Stimulated activated CD4-positive, alpha-beta T cell treated with anti-CD3 and anti-CD28 coated beads, TNF-alpha, amount 100 ng/mL, for 48 hours (primary cell): ENCODE measurements around the gene DRAP1.

Experiments
- DNase-seq, 3 donors: peaks; one replicate each; pipeline ENCODE4 v3.0.0-alpha.2; 2020; ENCODE audit warnings: low read depth in 3 of 3

DRAP1 gene

GRCh38 chr11:65961267-65962140 lies 42.3 kb downstream of the DRAP1 start, which contains the start of gene SART1:
TSS of gene SART1 (plus strand) at chr11:65961734. CDS start at chr11:65961781, 47 bp downstream.
- peak; percentile 87 to 95 (median 94) for DNase-seq

GRCh38 chr11:65962141-65962564 lies 42.9 kb downstream of the DRAP1 start:
- no peak for DNase-seq

GRCh38 chr11:65964906-65965305 lies 45.7 kb downstream of the DRAP1 start:
- no peak for DNase-seq

GRCh38 chr11:65965986-65966762 lies 46.9 kb downstream of the DRAP1 start:
- no peak for DNase-seq

- DNase-seq, result no peak
These were observed 48.2 kb downstream of the DRAP1 start for GRCh38 chr11:65967329-65967934.

- no peak for DNase-seq
These were observed 49.6 kb downstream of the DRAP1 start for GRCh38 chr11:65968600-65969482.
